GM12801 (cell line): ENCODE measurements around the gene LYRM1.

ENCODE experiments used
- CTCF ChIP-seq: IDR thresholded peaks from one replicate; pipeline ENCODE4 v1.5.1; 2011; ENCODE audit warnings: control low read depth; ENCODE audit not compliant: insufficient read length; ENCODE audit errors: extremely low read depth

The LYRM1 gene

DNA sequence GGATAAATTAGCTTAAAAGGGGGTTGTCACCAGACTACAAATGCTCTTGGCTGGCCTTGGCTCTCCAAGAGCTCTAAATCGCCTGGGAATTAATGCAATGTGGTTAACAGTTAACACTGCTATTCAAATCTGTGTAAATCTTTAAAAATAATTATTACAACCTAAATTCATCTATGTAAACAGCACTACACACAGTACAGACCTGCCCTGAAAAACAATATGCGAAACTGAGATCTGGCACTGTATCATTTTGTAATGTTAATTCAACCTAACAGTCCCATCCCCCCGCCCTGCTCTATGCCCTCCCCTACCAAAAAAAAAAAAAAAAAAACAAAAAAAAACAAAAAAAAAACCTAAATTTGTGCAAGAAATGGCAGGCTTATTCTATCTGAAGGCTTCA, 41.3 kb upstream of the LYRM1 start:
- no peak for TF ChIP-seq CTCF

DNA sequence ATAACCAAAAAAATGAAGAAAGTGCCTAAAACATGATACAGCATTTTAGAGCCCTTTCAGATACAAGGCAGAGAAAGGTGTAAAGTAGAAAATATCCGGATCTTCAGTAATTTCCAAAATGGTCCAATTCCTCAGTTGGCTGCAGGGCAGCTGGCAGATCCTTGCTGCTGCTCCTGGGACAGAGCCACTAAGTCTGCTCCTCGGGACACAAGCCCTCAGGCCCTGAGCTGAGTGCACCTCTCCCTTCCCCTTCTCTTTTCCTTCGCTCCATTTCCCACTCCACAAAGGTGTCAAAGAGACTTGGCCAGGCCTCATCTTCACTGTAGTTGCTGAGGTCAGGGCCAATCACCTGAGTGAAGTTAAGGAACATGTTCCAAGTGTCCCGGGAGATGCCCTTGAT, 40.9 kb upstream of the LYRM1 start:
- no peak for TF ChIP-seq CTCF

DNA sequence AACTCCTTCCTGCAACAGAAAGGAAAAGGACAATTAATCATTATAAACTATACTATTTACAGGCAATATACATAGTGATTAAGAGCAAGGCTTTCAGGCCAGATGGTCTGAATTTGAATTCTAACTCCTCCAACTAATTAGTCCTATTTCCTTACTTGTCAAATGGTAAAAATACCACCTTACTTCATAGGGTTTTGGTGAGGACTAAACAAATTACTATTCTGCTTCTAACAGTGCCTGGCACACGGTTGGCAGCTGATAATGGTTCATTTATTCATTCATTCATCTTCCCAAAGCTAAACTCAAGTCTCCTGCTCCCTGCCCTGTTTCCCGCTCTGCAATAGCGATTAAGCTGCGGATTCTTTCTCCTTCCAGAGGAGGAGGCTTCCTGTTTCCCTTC, 40.2 kb upstream of the LYRM1 start:
- no peak for TF ChIP-seq CTCF

DNA sequence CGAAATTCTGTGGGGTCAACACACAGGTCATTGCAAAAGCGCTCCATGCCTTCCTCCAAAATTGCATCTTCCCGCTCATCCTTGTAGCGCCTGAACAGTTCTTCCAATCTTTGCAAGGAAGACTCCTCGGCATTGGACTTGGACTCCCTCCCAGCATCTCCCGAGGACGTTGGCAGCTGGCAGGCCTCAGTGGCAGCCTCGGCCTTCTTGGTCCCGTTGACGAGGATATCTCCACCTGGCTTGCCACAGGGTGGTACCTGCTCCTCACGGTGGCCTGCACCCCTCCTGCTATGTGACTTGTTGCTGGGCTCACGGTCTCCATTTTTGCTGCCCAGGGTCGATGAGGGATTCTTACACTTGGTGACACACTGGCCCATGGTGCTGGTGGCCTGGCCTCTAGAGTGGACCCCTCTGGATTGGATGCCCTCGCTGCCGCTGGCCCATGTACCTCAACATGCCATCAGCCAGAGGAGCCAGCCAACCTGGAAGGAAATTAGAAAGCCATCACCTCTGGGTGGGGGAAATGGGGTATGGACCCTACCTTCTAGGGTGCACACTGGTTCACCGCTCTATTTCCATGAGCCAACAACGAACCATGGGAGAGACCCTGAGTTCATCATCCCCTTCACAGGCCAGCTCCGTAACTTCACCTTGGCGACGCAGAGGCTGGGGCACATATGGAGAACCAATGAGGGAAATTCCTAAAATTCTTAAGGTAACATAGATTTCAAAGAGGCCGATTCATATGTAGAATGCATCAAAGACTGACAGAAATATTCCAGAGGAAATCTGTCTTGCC, 38.2 kb upstream of the LYRM1 start:
- TF ChIP-seq CTCF, result no peak

DNA sequence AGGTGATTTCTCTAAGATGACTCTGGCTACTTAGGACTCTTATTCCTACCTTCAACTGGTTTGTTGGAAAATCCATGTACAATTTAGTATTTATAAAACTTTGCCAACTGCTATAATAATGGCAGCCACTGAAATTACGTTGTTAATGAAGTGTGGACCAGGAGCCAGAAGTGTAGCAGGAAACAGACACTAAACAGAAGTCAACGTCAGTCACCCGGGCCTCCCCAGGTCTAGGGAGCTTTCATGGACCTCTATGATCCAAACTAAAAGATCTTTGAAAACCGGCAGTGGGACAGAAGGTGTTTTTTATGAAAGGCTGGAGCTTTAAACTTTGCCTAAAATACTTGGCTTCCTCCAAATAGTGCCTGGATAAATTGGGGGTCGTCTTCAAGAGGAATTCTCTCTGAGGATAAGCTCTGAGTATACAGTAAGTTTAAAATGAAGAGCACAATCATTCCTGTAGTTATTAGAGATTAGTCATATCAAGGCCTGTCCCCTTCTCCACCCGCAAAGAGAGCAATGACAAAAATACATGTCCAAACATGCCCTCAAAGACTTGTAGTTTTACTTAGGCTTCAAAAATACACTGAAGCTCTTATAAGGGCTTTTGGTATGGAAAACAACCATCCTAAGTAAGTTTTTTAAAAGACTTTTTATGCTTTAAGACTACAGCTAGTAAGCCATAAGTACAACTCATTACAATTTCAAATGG, 35.0 kb upstream of the LYRM1 start:
- TF ChIP-seq CTCF, result no peak

DNA sequence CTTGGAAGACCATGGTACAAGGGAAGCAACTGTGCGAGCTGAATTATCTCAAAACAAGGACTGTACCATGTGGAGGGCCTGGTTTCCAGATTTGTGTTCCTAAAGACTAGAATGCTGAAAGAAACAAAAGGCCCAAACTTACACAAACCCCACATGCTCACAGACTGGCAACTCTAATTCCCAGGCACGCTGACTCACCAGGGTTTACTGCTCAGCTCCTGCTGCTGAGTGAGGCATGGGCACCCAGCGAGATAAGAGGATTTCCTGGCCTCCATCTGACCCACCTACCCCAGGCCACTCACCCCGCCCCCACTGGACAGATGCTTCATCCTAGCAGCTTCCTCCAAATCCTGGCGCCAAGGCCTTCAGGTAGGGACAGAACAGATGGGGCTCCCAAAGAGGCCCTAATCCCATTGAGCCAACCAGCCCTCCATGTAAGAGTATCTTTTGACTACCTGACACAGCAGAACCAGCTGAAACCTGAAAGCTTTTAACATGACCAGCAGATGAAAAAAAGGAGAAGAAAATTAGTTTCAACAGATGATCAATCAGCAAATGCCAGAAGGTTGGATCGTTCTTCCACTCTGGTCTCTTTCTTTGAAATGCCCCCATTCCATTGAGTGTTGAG, 34.3 kb upstream of the LYRM1 start:
- no peak for TF ChIP-seq CTCF

DNA sequence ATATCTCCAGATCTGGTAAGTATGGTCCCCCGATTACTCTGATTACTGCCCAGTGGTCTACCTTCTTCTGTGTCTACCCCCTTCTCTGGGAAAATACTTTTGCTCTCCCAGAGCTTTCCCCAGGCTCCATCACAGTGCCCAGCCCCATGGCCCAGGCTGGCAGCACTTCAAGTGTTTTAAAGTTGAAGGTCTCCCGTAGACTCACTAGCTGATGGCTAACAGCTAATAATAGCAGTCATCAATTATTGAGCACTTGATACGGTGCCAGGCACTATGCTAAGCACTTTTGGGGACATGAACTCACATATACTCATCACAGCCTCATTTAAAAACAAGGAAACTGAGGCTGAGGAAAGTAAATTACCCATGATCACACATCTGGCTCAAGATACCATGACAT, 33.8 kb upstream of the LYRM1 start:
- TF ChIP-seq CTCF, result no peak
